HEK293T (cell line): Measurements from ENCODE around the gene PLPPR2.
A peak's percentile ranks its signal among the peaks of the same experiment; 100 is the strongest.
"Not testable (repeated sequence)": the region's sequence is repeated elsewhere in the genome, so short reads cannot be mapped to it uniquely, and the experiment has no call there.

Experiments
- CTCF ChIA-PET: fragments of 350-600 bp; formaldehyde crosslinking; extraction: SDS; loops from one replicate; lab custom pipeline; 2021; ENCODE audit warnings: antibody characterized with exemption, inconsistent platforms; lab: Yijun Ruan, JAX
- POLR2A ChIA-PET: fragments of 350-600 bp; formaldehyde crosslinking; extraction: SDS; loops from one replicate; lab custom pipeline; 2020; ENCODE audit warnings: antibody characterized with exemption, inconsistent platforms; lab: Yijun Ruan, JAX
- DNase-seq: peaks from one replicate; pipeline ENCODE4 v3.0.0; 2012; ENCODE audit warnings: mixed read lengths; ENCODE audit errors: extremely low spot score
- ARNT ChIP-seq: fragments of 450-650 bp; IDR thresholded peaks from 2 replicates; pipeline ENCODE4 v1.6.1; 2017; ENCODE audit warnings: mild to moderate bottlenecking
- BHLHE40 ChIP-seq: fragments of 450-650 bp; IDR thresholded peaks from 2 replicates; pipeline ENCODE4 v1.6.1; 2016; ENCODE audit warnings: mild to moderate bottlenecking, moderate library complexity, borderline replicate concordance
- CTBP1 ChIP-seq: fragments of 450-650 bp; IDR thresholded peaks from 2 replicates; pipeline ENCODE4 v1.6.1; 2016; ENCODE audit warnings: borderline replicate concordance
- ELF4 ChIP-seq: fragments of 450-650 bp; IDR thresholded peaks from 2 replicates; pipeline ENCODE4 v1.6.1; 2017; ENCODE audit warnings: antibody characterized with exemption
- FOXA1 ChIP-seq: fragments of 450-650 bp; IDR thresholded peaks from 2 replicates; pipeline ENCODE4 v1.6.1; 2016; ENCODE audit warnings: mild to moderate bottlenecking
- FOXK2 ChIP-seq: fragments of 450-650 bp; IDR thresholded peaks from 2 replicates; pipeline ENCODE4 v1.6.1; 2016; ENCODE audit warnings: mild to moderate bottlenecking
- FOXM1 ChIP-seq: fragments of 450-650 bp; IDR thresholded peaks from 2 replicates; pipeline ENCODE4 v1.6.1; 2017; ENCODE audit warnings: mild to moderate bottlenecking, borderline replicate concordance
- HDGF ChIP-seq: fragments of 450-650 bp; IDR thresholded peaks from 2 replicates; pipeline ENCODE4 v1.6.1; 2017; ENCODE audit warnings: antibody characterized with exemption, borderline replicate concordance
- L3MBTL2 ChIP-seq: fragments of 450-650 bp; conservative IDR thresholded peaks from 2 replicates; pipeline ENCODE4 v1.6.1; 2016; ENCODE audit warnings: mild to moderate bottlenecking
- LEF1 ChIP-seq: fragments of 450-650 bp; IDR thresholded peaks from 2 replicates; pipeline ENCODE4 v1.6.1; 2017; ENCODE audit warnings: mild to moderate bottlenecking, borderline replicate concordance
- NFRKB ChIP-seq: fragments of 450-650 bp; IDR thresholded peaks from 2 replicates; pipeline ENCODE4 v1.6.1; 2016; ENCODE audit warnings: mild to moderate bottlenecking, moderate library complexity
- PKNOX1 ChIP-seq: fragments of 450-650 bp; IDR thresholded peaks from 2 replicates; pipeline ENCODE4 v1.6.1; 2016
- SP1 ChIP-seq: fragments of 450-650 bp; IDR thresholded peaks from 2 replicates; pipeline ENCODE4 v1.6.1; 2017
- SUZ12 ChIP-seq: fragments of 450-650 bp; IDR thresholded peaks from 2 replicates; pipeline ENCODE4 v1.6.1; 2016; ENCODE audit warnings: mild to moderate bottlenecking
- TARDBP ChIP-seq: fragments of 450-650 bp; IDR thresholded peaks from 2 replicates; pipeline ENCODE4 v1.6.1; 2016
- ZNF384 ChIP-seq: fragments of 450-650 bp; IDR thresholded peaks from 2 replicates; pipeline ENCODE4 v1.6.1; 2016

Gene PLPPR2

DNA sequence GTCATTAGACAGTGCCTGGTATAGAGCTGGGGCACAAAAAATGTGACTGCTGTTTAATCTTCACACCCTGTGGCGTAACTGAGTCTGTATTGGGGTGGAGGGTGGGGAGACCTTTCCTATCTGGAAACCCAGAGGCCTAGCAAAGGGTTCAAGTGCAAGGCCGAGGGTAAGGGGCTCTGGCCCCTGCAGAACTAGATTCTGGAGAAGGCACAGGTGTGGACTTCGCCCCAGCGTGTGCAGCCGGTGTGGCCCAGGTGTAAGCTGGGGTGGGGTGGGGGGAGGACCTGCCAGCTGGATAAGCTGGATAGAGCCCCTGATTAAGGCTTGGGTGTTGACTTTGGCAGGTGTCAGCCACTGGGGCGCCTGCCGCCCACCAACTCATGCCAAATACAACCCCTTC is 17.1 kb upstream of the PLPPR2 start:
- TF ChIP-seq TARDBP (no peak), NFRKB (no peak), FOXA1 (no peak), SUZ12 (no peak)
- POLR2A ChIA-PET: interaction anchor here (1.2 kb wide), 1 partner anchor 43 kb away, joined by 3 read pairs; no protein-coding TSS in a partner anchor
- DNase-seq: no peak
- CTCF ChIA-PET: no interaction called here

DNA sequence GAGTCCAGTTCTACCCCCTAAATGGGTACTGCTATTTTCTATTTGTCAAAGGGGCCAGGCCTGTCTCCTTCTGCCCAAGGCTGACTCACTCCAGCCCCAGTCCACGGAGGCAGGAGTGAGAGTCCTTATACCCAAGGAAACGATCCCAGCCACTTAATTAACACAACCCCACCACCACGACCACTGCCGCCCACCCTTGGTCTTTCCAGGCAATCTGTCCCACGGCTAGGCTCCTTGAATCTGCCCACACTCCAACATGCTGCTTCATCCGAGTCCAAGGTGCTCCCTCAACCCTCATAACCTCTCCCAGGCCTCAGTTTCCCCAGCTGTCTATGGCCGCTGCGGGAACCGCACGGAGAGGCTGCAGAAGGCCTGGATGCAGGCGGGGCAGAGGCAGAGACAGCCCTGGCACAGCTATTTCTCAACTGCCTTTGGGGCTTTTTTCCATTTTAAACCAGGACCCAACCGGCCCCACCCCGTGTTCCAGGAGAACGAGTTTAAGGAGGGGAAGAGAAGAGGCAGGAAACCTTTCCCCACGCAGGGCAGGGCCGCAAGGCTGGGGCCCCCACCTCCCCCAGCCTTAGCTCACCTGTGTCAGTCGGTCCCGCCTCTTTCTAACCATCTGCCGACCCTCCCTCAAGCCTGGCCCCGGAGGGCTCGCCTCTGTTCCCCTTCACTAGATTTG is 16.5 kb upstream of the PLPPR2 start:
- no peak for DNase-seq
- CTCF ChIA-PET: no interaction called here
- TF ChIP-seq CTBP1 (no peak), ELF4 (no peak), HDGF (no peak), FOXM1 (no peak), SP1 (no peak), PKNOX1 (no peak), SUZ12 (no peak), FOXA1 (no peak), BHLHE40 (no peak), LEF1 (no peak), ZNF384 (no peak), FOXK2 (no peak), ARNT (no peak), TARDBP (no peak), L3MBTL2 (no peak), NFRKB (no peak)
- POLR2A ChIA-PET: interaction anchor here (1.2 to 1.3 kb wide), 2 partner anchors 14 to 42 kb away, joined by 3 to 4 read pairs; no protein-coding TSS in a partner anchor

- peak; percentile 94 for DNase-seq
- CTCF ChIA-PET: no interaction called here
These were observed 15.8 kb upstream of the PLPPR2 start, which contains the start of gene RAB3D for GRCh38 chr19:11339254-11340098. RAB3D (minus strand) TSS chr19:11339657; CDS start chr19:11337399, 2,258 bp downstream.

GRCh38 chr19:11340099-11340467 is 15.1 kb upstream of the PLPPR2 start:
- CTCF ChIA-PET, DNase-seq: not testable (repeated sequence)
- POLR2A ChIA-PET: interaction anchor here (1.0 to 1.1 kb wide), 3 partner anchors 35 to 41 kb away, joined by 4 to 6 read pairs (median 5); partner anchors contain the start of gene SWSAP1

More at GRCh38 chr19:11339254-11340098, 15.8 kb upstream of the PLPPR2 start, which contains the start of gene RAB3D:
- POLR2A ChIA-PET: interaction anchor here (1.0 to 1.3 kb wide), 4 partner anchors 15 to 42 kb away, joined by 4 to 6 read pairs (median 4); partner anchors contain the start of gene SWSAP1
- TF ChIP-seq TARDBP (no peak), ELF4 (no peak; the same call in 1 of the 2 replicates), FOXA1 (no peak), CTBP1 (no peak), ZNF384 (no peak), HDGF (no peak), SUZ12 (no peak), NFRKB (no peak), FOXK2 (no peak), L3MBTL2 (no peak), LEF1 (no peak), SP1 (no peak), PKNOX1 (no peak), FOXM1 (no peak), ARNT (no peak), BHLHE40 (no peak)

DNA sequence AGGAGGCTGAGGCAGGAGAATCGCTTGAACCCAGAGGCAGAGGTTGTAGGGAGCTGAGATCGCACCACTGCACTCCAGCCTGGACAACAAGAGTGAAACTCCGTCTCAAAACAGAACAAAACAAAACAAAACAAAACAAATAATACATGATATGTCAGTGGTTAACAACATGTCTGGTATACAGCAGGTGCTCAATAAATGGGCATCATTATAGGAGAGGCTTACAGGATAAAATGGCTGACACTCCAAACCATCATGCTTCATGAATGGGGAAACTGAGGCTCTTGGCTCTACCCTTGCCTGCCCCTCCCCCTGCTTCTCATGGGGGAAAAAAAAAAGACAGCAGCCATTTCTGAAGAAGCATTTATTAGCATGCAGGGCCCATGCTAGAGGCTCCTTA is 12.8 kb upstream of the PLPPR2 start:
- CTCF ChIA-PET: no interaction called here
- POLR2A ChIA-PET: interaction anchor here (2.6 kb wide), 1 partner anchor 33 kb away, joined by 16 read pairs; the partner anchor contains the start of gene SWSAP1
- no peak for DNase-seq
- TF ChIP-seq ARNT (no peak), FOXK2 (no peak), PKNOX1 (no peak), FOXA1 (no peak), CTBP1 (no peak), FOXM1 (no peak), HDGF (no peak), ELF4 (no peak), NFRKB (no peak), L3MBTL2 (no peak), SP1 (no peak), ZNF384 (no peak), BHLHE40 (no peak), SUZ12 (no peak), TARDBP (no peak), LEF1 (no peak)
